ENCODE measurements around the gene ELAVL4.

ELAVL4 gene

DNA sequence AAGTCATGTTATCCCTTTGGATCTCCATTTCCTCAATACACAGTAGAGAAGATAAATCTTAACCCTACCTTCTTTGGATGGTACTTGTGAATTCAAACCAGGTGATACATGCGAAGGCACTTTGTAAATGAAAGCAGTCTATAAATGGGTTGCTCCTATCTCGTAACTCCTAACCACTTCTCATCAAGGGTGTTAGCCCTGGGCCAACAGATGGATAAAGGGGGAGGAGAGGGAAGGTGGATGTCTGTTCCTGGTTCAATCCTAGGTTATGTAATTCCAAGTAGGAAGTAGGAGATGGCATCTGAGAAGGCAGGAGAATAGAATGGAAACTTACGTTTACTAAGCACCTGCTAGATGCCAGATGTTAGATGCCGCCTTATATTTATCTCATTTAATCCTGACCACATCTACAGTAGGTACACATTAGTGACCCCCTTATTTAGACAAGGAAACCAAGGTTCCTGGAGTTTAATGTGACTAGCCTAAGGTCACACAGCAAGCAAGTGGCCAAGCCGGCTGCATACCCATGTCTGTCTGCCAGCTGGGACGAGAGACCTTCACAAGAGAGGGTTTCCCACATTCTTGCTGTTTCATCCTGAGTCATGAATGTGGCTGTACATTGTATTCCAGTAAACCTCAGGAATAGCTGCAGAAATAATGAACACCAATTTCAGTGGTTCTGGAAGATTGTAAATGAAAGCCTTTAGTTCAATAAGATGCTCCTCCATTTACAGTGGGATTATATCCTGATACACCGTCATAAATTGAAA is 47.7 kb downstream of the ELAVL4 start:
- TF ChIP-seq, protein P1, sequence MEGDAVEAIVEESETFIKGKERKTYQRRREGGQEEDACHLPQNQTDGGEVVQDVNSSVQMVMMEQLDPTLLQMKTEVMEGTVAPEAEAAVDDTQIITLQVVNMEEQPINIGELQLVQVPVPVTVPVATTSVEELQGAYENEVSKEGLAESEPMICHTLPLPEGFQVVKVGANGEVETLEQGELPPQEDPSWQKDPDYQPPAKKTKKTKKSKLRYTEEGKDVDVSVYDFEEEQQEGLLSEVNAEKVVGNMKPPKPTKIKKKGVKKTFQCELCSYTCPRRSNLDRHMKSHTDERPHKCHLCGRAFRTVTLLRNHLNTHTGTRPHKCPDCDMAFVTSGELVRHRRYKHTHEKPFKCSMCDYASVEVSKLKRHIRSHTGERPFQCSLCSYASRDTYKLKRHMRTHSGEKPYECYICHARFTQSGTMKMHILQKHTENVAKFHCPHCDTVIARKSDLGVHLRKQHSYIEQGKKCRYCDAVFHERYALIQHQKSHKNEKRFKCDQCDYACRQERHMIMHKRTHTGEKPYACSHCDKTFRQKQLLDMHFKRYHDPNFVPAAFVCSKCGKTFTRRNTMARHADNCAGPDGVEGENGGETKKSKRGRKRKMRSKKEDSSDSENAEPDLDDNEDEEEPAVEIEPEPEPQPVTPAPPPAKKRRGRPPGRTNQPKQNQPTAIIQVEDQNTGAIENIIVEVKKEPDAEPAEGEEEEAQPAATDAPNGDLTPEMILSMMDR (conservative IDR thresholded peaks at IDR 0.05; ENCODE audit: low read length): no peak
- TF ChIP-seq EZH2phosphoT487 (IDR thresholded peaks at IDR 0.05; ENCODE audit: borderline replicate concordance): no peak
- Histone ChIP-seq H3K79me2 (ENCODE audit: insufficient read depth, low read length) (no peaks in the 10 kb centered on the region), H3K4me3 (ENCODE audit: low read length, poor library complexity, severe bottlenecking) (no peak overlapping the region)

DNA sequence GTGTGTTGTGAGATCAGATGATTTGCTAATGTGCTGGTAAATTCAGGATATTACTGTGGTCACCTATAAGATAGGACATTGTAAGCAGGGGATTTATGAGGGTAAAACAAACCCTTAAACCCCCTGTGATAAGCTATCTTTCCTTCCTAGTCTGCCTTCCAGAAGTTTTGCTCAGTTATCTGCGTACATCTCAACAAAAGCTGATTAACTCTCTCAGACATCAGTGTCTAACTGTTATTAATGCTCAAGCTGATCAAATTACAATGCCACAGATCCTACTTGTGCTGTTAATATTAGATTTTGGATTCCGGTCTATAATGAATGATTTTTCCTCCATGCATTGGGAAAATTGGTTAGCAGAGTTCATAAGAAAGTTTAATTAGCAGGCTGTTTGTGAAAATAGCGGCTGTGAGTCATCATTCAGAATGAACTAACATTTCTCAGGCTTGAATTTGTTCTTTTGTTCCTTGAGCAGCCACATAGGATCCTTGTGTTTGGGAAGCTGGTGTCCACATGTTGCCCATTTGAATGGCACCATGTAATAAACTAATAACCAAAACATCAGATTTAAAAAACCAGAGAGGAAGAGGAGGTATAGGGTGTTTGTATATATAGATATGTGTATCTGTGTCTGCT is 48.7 kb downstream of the ELAVL4 start:
- Histone ChIP-seq H3K9me3 (ENCODE audit: insufficient read depth, low read depth, low read length) (no peaks in the 10 kb centered on the region), H3K79me2 (ENCODE audit: insufficient read depth, low read length) (no peaks in the 10 kb centered on the region), H3F3A (ENCODE audit: low read depth) (no peaks in the 10 kb centered on the region), H3K4me3 (ENCODE audit: low read length, poor library complexity, severe bottlenecking) (no peak overlapping the region), H3K4me2 (ENCODE audit: low read depth, low read length, poor library complexity, severe bottlenecking) (no peak overlapping the region), H4K20me1 (ENCODE audit: insufficient read depth, low read length, poor library complexity, severe bottlenecking) (no peaks in the 10 kb centered on the region), H3K4me1 (ENCODE audit: insufficient read depth, low read length, poor library complexity, severe bottlenecking) (no peaks in the 10 kb centered on the region), H3K27me3 (ENCODE audit: insufficient read depth, low read length, poor library complexity, severe bottlenecking) (no peaks in the 10 kb centered on the region), H2AFZ (ENCODE audit: low read length) (no peak overlapping the region), H3K9me2 (replicated peaks; ENCODE audit: low read depth, low read length) (no peaks in the 10 kb centered on the region), H3K36me3 (ENCODE audit: insufficient read depth, low read length) (no peaks in the 10 kb centered on the region), H3K9ac (ENCODE audit: low read depth, low read length, poor library complexity, severe bottlenecking) (no peak overlapping the region)
- no peak for TF ChIP-seq EZH2phosphoT487 (IDR thresholded peaks at IDR 0.05; ENCODE audit: borderline replicate concordance)
- TF ChIP-seq, protein P1 (conservative IDR thresholded peaks at IDR 0.05; ENCODE audit: low read length): no peak

More for the DNA sequence above, 47.7 kb downstream of the ELAVL4 start:
- Histone ChIP-seq H3K27me3 (ENCODE audit: insufficient read depth, low read length, poor library complexity, severe bottlenecking) (no peaks in the 10 kb centered on the region), H3K4me1 (ENCODE audit: insufficient read depth, low read length, poor library complexity, severe bottlenecking) (no peaks in the 10 kb centered on the region), H3K9me2 (replicated peaks; ENCODE audit: low read depth, low read length) (no peaks in the 10 kb centered on the region), H3K9ac (ENCODE audit: low read depth, low read length, poor library complexity, severe bottlenecking) (no peak overlapping the region), H3K4me2 (ENCODE audit: low read depth, low read length, poor library complexity, severe bottlenecking) (no peak overlapping the region), H3K9me3 (ENCODE audit: insufficient read depth, low read depth, low read length) (no peaks in the 10 kb centered on the region), H3F3A (ENCODE audit: low read depth) (no peaks in the 10 kb centered on the region), H3K36me3 (ENCODE audit: insufficient read depth, low read length) (no peaks in the 10 kb centered on the region), H2AFZ (ENCODE audit: low read length) (no peak overlapping the region), H4K20me1 (ENCODE audit: insufficient read depth, low read length, poor library complexity, severe bottlenecking) (no peaks in the 10 kb centered on the region)

DNA sequence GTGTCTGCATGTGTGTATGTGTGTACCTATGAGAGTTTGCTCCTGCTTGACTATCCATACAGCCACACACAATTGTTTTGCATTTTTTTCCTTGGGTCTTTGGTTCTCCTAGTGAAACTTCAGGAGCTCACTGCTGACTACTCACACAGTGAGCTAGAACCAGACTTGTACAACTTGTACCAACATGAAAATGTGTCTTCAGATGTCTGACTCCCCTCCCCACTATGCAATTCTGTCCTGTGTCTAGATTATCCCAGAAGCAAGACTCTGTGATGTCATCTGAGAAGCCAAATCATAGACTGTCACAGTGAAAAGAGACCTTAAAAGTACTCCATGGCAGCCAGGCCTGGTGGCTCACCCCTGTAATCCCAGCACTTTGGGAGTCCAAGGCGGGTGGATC is 49.7 kb downstream of the ELAVL4 start:
- no peaks in the 10 kb centered on the region for H3F3A ChIP-seq (ENCODE audit: low read depth)
- H3K4me3 ChIP-seq (ENCODE audit: low read length, poor library complexity, severe bottlenecking): no peak overlapping the region
- H3K4me1 ChIP-seq (ENCODE audit: insufficient read depth, low read length, poor library complexity, severe bottlenecking): no peaks in the 10 kb centered on the region
- H2AFZ ChIP-seq (ENCODE audit: low read length): no peak overlapping the region
- no peaks in the 10 kb centered on the region for H3K79me2 ChIP-seq (ENCODE audit: insufficient read depth, low read length)
- H3K9me3 ChIP-seq (ENCODE audit: insufficient read depth, low read depth, low read length): no peaks in the 10 kb centered on the region
- TF ChIP-seq, protein P1 (conservative IDR thresholded peaks at IDR 0.05; ENCODE audit: low read length): no peak
- H3K4me2 ChIP-seq (ENCODE audit: low read depth, low read length, poor library complexity, severe bottlenecking): no peak overlapping the region
- H4K20me1 ChIP-seq (ENCODE audit: insufficient read depth, low read length, poor library complexity, severe bottlenecking): no peaks in the 10 kb centered on the region
- H3K9me2 ChIP-seq (replicated peaks; ENCODE audit: low read depth, low read length): no peaks in the 10 kb centered on the region
- H3K36me3 ChIP-seq (ENCODE audit: insufficient read depth, low read length): no peaks in the 10 kb centered on the region
- H3K9ac ChIP-seq (ENCODE audit: low read depth, low read length, poor library complexity, severe bottlenecking): no peak overlapping the region
- H3K27me3 ChIP-seq (ENCODE audit: insufficient read depth, low read length, poor library complexity, severe bottlenecking): no peaks in the 10 kb centered on the region
